ENCODE results near the gene WDR7.

GRCh38 chr18:57035590-57035989 lies 384.4 kb downstream of the WDR7 start:
- TF ChIP-seq YY1 (IDR thresholded peaks at IDR 0.05; ENCODE audit: low read depth, low read length) (no peak), CTCF (IDR thresholded peaks at IDR 0.05 in 2 of 3, conservative IDR thresholded peaks at IDR 0.05 in 1 of 3; ENCODE audit: control insufficient read depth in 2 of 3, extremely low read depth in 1 of 3, insufficient read depth in 1 of 3, low read depth in 3 of 3, low read length in 3 of 3) (no peak), TAF1 (IDR thresholded peaks at IDR 0.05; ENCODE audit: borderline replicate concordance, low read depth, low read length) (no peak), BMI1 (IDR thresholded peaks at IDR 0.05; ENCODE audit: borderline replicate concordance) (no peak), SPI1 (IDR thresholded peaks at IDR 0.05; ENCODE audit: borderline replicate concordance, insufficient read depth, low read depth, low read length) (no peak), JUNB (IDR thresholded peaks at IDR 0.05) (no peak), ASH2L (IDR thresholded peaks at IDR 0.05; ENCODE audit: borderline replicate concordance, low read depth) (no peak), JUND (IDR thresholded peaks at IDR 0.05; ENCODE audit: low read depth, low read length) (no peak)
